ENCODE results near the gene ADI1.

DNA sequence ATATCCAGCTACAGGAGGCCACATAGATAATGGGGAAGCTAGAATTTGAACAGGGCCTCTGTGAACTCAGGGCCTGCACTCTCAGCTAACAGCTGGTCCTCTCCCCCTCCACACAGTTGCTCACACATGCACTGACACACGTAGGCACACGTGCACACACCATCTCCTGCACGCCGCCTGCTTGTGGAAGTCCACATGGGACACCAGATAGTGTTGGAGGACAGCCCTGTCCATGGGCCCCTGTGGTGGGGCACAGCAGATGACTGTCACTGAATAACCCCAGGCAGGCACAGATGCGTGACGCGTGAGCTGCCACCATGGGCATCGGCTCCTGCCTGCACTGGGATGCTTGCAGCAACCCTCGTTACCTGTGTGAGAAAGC lies 52.9 kb downstream of the ADI1 start:
- TF ChIP-seq, protein P1, sequence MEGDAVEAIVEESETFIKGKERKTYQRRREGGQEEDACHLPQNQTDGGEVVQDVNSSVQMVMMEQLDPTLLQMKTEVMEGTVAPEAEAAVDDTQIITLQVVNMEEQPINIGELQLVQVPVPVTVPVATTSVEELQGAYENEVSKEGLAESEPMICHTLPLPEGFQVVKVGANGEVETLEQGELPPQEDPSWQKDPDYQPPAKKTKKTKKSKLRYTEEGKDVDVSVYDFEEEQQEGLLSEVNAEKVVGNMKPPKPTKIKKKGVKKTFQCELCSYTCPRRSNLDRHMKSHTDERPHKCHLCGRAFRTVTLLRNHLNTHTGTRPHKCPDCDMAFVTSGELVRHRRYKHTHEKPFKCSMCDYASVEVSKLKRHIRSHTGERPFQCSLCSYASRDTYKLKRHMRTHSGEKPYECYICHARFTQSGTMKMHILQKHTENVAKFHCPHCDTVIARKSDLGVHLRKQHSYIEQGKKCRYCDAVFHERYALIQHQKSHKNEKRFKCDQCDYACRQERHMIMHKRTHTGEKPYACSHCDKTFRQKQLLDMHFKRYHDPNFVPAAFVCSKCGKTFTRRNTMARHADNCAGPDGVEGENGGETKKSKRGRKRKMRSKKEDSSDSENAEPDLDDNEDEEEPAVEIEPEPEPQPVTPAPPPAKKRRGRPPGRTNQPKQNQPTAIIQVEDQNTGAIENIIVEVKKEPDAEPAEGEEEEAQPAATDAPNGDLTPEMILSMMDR (IDR thresholded peaks at IDR 0.05; ENCODE audit: low read length) = no peak
- no peak for TF ChIP-seq EZH2 (IDR thresholded peaks at IDR 0.05; ENCODE audit: borderline replicate concordance, low read length)
